HUES6 (cell line): ENCODE results near the gene FITM2.
A peak's percentile ranks its signal among the peaks of the same experiment; 100 is the strongest.

ENCODE experiments used
- H3K27ac ChIP-seq: 2 replicates; pipeline ENCODE4 v1.7.0; 2013; ENCODE audit warnings: low read depth, mild to moderate bottlenecking, low read length, inconsistent platforms
- H3K27me3 ChIP-seq: 2 replicates; pipeline ENCODE4 v1.6.1; 2013; ENCODE audit warnings: low read length; ENCODE audit not compliant: control insufficient read depth, insufficient read depth
- H3K36me3 ChIP-seq: 2 replicates; pipeline ENCODE4 v1.6.1; 2013; ENCODE audit warnings: low read length; ENCODE audit not compliant: control insufficient read depth, insufficient read depth
- H3K4me1 ChIP-seq: 2 replicates; pipeline ENCODE4 v1.6.1; 2013; ENCODE audit warnings: low read length; ENCODE audit not compliant: control insufficient read depth, insufficient read depth
- H3K4me3 ChIP-seq: 2 replicates; pipeline ENCODE4 v1.5.1; 2013; ENCODE audit warnings: low read depth, low read length
- H3K9ac ChIP-seq: one replicate; pipeline ENCODE4 v1.6.1; 2013; ENCODE audit warnings: mild to moderate bottlenecking, low read length
- H3K9me3 ChIP-seq: 2 replicates; pipeline ENCODE4 v1.6.1; 2013; ENCODE audit warnings: low read depth, low read length; ENCODE audit not compliant: control insufficient read depth, insufficient read depth

FITM2 gene

GRCh38 chr20:44310664-44311639 is at the start of gene FITM2:
TSS of gene FITM2 (minus strand) at chr20:44311202. CDS start at chr20:44311148, 54 bp downstream.
- Histone ChIP-seq H3K9ac (peak within 1 kb of the TSS; percentile 80), H3K36me3 (no peaks in the 10 kb centered on the region), H3K27me3 (peaks cover 13% of the 10 kb centered on the region), H3K9me3 (no peaks in the 10 kb centered on the region), H3K4me3 (peak within 1 kb of the TSS; percentile 91), H3K4me1 (peaks cover 10% of the 10 kb centered on the region; the same call in 1 of the 2 replicates), H3K27ac (no peak within 1 kb of the TSS)

GRCh38 chr20:44360221-44360620 is 49.2 kb upstream of the FITM2 start:
- no peak overlapping the region for H3K4me3 ChIP-seq
- H3K9me3 ChIP-seq = no peaks in the 10 kb centered on the region
- no peaks in the 10 kb centered on the region; the same call in 1 of the 2 replicates for H3K4me1 ChIP-seq
- H3K27ac ChIP-seq = no peak overlapping the region
- H3K27me3 ChIP-seq = no peaks in the 10 kb centered on the region
- no peak overlapping the region for H3K9ac ChIP-seq
- no peaks in the 10 kb centered on the region for H3K36me3 ChIP-seq

- no peaks in the 10 kb centered on the region for H3K27me3 ChIP-seq
- no peaks in the 10 kb centered on the region; the same call in 1 of the 2 replicates for H3K4me1 ChIP-seq
- no peak overlapping the region for H3K9ac ChIP-seq
- H3K36me3 ChIP-seq = no peaks in the 10 kb centered on the region
- no peak overlapping the region for H3K4me3 ChIP-seq
- no peaks in the 10 kb centered on the region for H3K9me3 ChIP-seq
- no peak overlapping the region for H3K27ac ChIP-seq
Measured at GRCh38 chr20:44358776-44359175, 47.8 kb upstream of the FITM2 start.

- H3K4me3 ChIP-seq = no peak overlapping the region
- no peaks in the 10 kb centered on the region; the same call in 1 of the 2 replicates for H3K4me1 ChIP-seq
- no peaks in the 10 kb centered on the region for H3K27me3 ChIP-seq
- H3K9ac ChIP-seq = no peak overlapping the region
- no peaks in the 10 kb centered on the region for H3K36me3 ChIP-seq
- no peaks in the 10 kb centered on the region for H3K9me3 ChIP-seq
- no peak overlapping the region for H3K27ac ChIP-seq
Measured at GRCh38 chr20:44357555-44358125, 46.6 kb upstream of the FITM2 start.

GRCh38 chr20:44357020-44357419 is 46.0 kb upstream of the FITM2 start:
- no peak overlapping the region for H3K4me3 ChIP-seq
- H3K27me3 ChIP-seq = no peaks in the 10 kb centered on the region

GRCh38 chr20:44356353-44356723 is 45.3 kb upstream of the FITM2 start:
- Histone ChIP-seq H3K27me3 (no peaks in the 10 kb centered on the region), H3K27ac (no peak overlapping the region), H3K4me3 (no peak overlapping the region), H3K4me1 (peaks cover 3% of the 10 kb centered on the region; the same call in 1 of the 2 replicates), H3K9me3 (no peaks in the 10 kb centered on the region), H3K9ac (no peak overlapping the region), H3K36me3 (no peaks in the 10 kb centered on the region)

More at GRCh38 chr20:44357020-44357419, 46.0 kb upstream of the FITM2 start:
- Histone ChIP-seq H3K9me3 (no peaks in the 10 kb centered on the region), H3K36me3 (no peaks in the 10 kb centered on the region), H3K9ac (no peak overlapping the region), H3K4me1 (peaks cover 3% of the 10 kb centered on the region; the same call in 1 of the 2 replicates), H3K27ac (no peak overlapping the region)

GRCh38 chr20:44355498-44356352 is 44.7 kb upstream of the FITM2 start, which contains the start of gene HNF4A:
TSS of gene HNF4A (plus strand) at chr20:44355699. CDS start at chr20:44355805, 106 bp downstream.
- Histone ChIP-seq H3K27ac (no peak within 1 kb of the TSS), H3K4me3 (no peak within 1 kb of the TSS), H3K4me1 (peaks cover 3% of the 10 kb centered on the region; the same call in 1 of the 2 replicates), H3K36me3 (no peaks in the 10 kb centered on the region), H3K9me3 (no peaks in the 10 kb centered on the region), H3K27me3 (no peaks in the 10 kb centered on the region), H3K9ac (no peak within 1 kb of the TSS)

- Histone ChIP-seq H3K9me3 (no peaks in the 10 kb centered on the region), H3K27ac (no peak overlapping the region), H3K9ac (no peak overlapping the region), H3K4me1 (peaks cover 3% of the 10 kb centered on the region; the same call in 1 of the 2 replicates), H3K4me3 (no peak overlapping the region), H3K27me3 (no peaks in the 10 kb centered on the region), H3K36me3 (no peaks in the 10 kb centered on the region)
Measured at GRCh38 chr20:44354979-44355497, 44.0 kb upstream of the FITM2 start.

GRCh38 chr20:44350567-44350966 is 39.6 kb upstream of the FITM2 start:
- H3K4me1 ChIP-seq = peaks cover 3% of the 10 kb centered on the region; the same call in 1 of the 2 replicates
- H3K36me3 ChIP-seq = no peaks in the 10 kb centered on the region
- H3K9ac ChIP-seq = no peak overlapping the region
- H3K9me3 ChIP-seq = no peaks in the 10 kb centered on the region
- no peaks in the 10 kb centered on the region for H3K27me3 ChIP-seq
- H3K4me3 ChIP-seq = no peak overlapping the region
- no peak overlapping the region for H3K27ac ChIP-seq

- H3K4me3 ChIP-seq = no peak overlapping the region
- H3K9me3 ChIP-seq = no peaks in the 10 kb centered on the region
Measured at GRCh38 chr20:44349349-44349748, 38.3 kb upstream of the FITM2 start.

More at GRCh38 chr20:44349349-44349748, 38.3 kb upstream of the FITM2 start:
- Histone ChIP-seq H3K9ac (no peak overlapping the region), H3K27ac (no peak overlapping the region), H3K27me3 (no peaks in the 10 kb centered on the region), H3K36me3 (no peaks in the 10 kb centered on the region), H3K4me1 (peaks cover 3% of the 10 kb centered on the region; the same call in 1 of the 2 replicates)
